K562 (cell line): ENCODE data around the gene GTF3C1. TPM values are rescaled to one million over a fixed set of nuclear protein-coding genes. Genes with fewer than 3 reads are reported as not detected.

Experiments
- ARID1B ChIP-seq: fragments of 450-650 bp; IDR thresholded peaks from 2 replicates; pipeline ENCODE4 v1.6.1; 2016; ENCODE audit warnings: antibody characterized with exemption, mild to moderate bottlenecking, inconsistent platforms
- BCL6 ChIP-seq: fragments of 250-450 bp; sonication (Bioruptor Pico); IDR thresholded peaks from 2 replicates; pipeline ENCODE4 v1.4.0; 2020
- CBFA2T3 ChIP-seq: fragments of 450-650 bp; IDR thresholded peaks from 2 replicates; pipeline ENCODE4 v1.6.1; 2017
- CTCF ChIP-seq, 3 experiments: IDR thresholded peaks in 2 of 3; conservative IDR thresholded peaks in 1 of 3; 2 replicates each; pipeline ENCODE4 v1.5.1; 2011 to 2012; ENCODE audit warnings: low read length in 3 of 3, mild to moderate bottlenecking in 3 of 3, control low read depth in 2 of 3, improper control_type of control experiment in 1 of 3, inconsistent platforms in 1 of 3, low read depth in 1 of 3, mixed read lengths in 1 of 3, moderate library complexity in 1 of 3; ENCODE audit not compliant: insufficient read depth in 2 of 3
- GATAD2B ChIP-seq: fragments of 450-650 bp; IDR thresholded peaks from 2 replicates; pipeline ENCODE4 v1.6.1; 2017; ENCODE audit warnings: mild to moderate bottlenecking, borderline replicate concordance
- HSF4 ChIP-seq: fragments of 250-450 bp; sonication (Bioruptor Pico); IDR thresholded peaks from 2 replicates; pipeline ENCODE4 v2.1.2; 2022; ENCODE audit warnings: mild to moderate bottlenecking, moderate library complexity, borderline replicate concordance
- KAT7 ChIP-seq: sonication (generic); formaldehyde crosslinking; IDR thresholded peaks from 2 replicates; pipeline ENCODE4 v1.8.0; 2022; ENCODE audit warnings: missing genetic modification reagents, mild to moderate bottlenecking, borderline replicate concordance
- LEF1 ChIP-seq: fragments of 450-650 bp; IDR thresholded peaks from 2 replicates; pipeline ENCODE4 v1.6.1; 2016; ENCODE audit warnings: mild to moderate bottlenecking
- MCM5 ChIP-seq: fragments of 450-650 bp; IDR thresholded peaks from 2 replicates; pipeline ENCODE4 v1.6.1; 2016; ENCODE audit warnings: low read depth
- MED1 ChIP-seq: sonication (generic); formaldehyde crosslinking; IDR thresholded peaks from 2 replicates; pipeline ENCODE4 v1.8.1; 2023; ENCODE audit warnings: missing genetic modification reagents, borderline replicate concordance
- MEF2D ChIP-seq: conservative IDR thresholded peaks from 2 replicates; pipeline ENCODE4 v1.6.1; 2016; ENCODE audit warnings: low read depth, missing genetic modification characterization, missing compliant biosample characterization
- MXI1 ChIP-seq: IDR thresholded peaks from 2 replicates; pipeline ENCODE4 v1.6.1; 2011; ENCODE audit warnings: low read depth, mild to moderate bottlenecking, improper control_type of control experiment, low read length
- MYNN ChIP-seq, 2 experiments: sonication (generic); formaldehyde crosslinking in 1 of 2; IDR thresholded peaks; 2 replicates each; pipeline versions ENCODE4 v1.5.0 to v1.6.1; 2016 to 2020; ENCODE audit warnings: antibody characterized with exemption in 1 of 2, missing genetic modification reagents in 1 of 2
- NBN ChIP-seq: fragments of 450-650 bp; IDR thresholded peaks from 2 replicates; pipeline ENCODE4 v1.6.1; 2016; ENCODE audit warnings: low read depth, mild to moderate bottlenecking
- POLR2H ChIP-seq: IDR thresholded peaks from 2 replicates; pipeline ENCODE4 v1.6.1; 2016; ENCODE audit warnings: missing genetic modification characterization, low read depth, mild to moderate bottlenecking, control low read depth, missing compliant biosample characterization, moderate library complexity
- PRMT5 ChIP-seq: sonication (generic); formaldehyde crosslinking; IDR thresholded peaks from 2 replicates; pipeline ENCODE4 v1.5.0; 2020; ENCODE audit warnings: missing genetic modification reagents
- RBM14 ChIP-seq: fragments of 200-400 bp; formaldehyde crosslinking; IDR thresholded peaks from 2 replicates; pipeline ENCODE4 v1.6.1; 2018; ENCODE audit warnings: low read depth, mild to moderate bottlenecking, low read length, moderate library complexity, borderline replicate concordance; ENCODE audit not compliant: insufficient read depth
- SREBF1 ChIP-seq: fragments of 150-350 bp; IDR thresholded peaks from 2 replicates; pipeline ENCODE4 v1.6.1; 2014; ENCODE audit warnings: antibody characterized with exemption, low read depth, low read length, borderline replicate concordance
- TRIM24 ChIP-seq, 2 experiments: fragments of 450-650 bp; IDR thresholded peaks; 2 replicates each; pipeline ENCODE4 v1.6.1; 2016
- ZNF316 ChIP-seq: fragments of 450-650 bp; IDR thresholded peaks from 2 replicates; pipeline ENCODE4 v1.6.1; 2016
- ZNF354B ChIP-seq: fragments of 250-450 bp; sonication (Bioruptor Pico); IDR thresholded peaks from 2 replicates; pipeline ENCODE4 v1.4.0; 2020
- ZNF384 ChIP-seq: IDR thresholded peaks from 2 replicates; pipeline ENCODE4 v1.6.1; 2012; ENCODE audit warnings: low read depth, low read length, improper control_type of control experiment
- ZNF695 ChIP-seq: fragments of 450-650 bp; formaldehyde crosslinking; IDR thresholded peaks from 2 replicates; pipeline ENCODE4 v1.4.0; 2020; ENCODE audit warnings: mild to moderate bottlenecking, moderate library complexity
- polyA plus RNA-seq, 8 experiments: library from polyadenylated mRNA; depleted of rRNA in 4 of 8; stranded (reverse) in 5 of 8; unstranded in 3 of 8; fragments of >200 nt; fragmentation: Nextera tagmentation in 2 of 8; fragmentation: Illumina TruSeq in 1 of 8; extraction: Ambion mirVana in 2 of 8; extraction: Trizol in 1 of 8; gene quantifications; 2 replicates each; pipeline versions ENCODE4 v1.2.1 to v1.2.3, GENCODE V29; 2011 to 2014; ENCODE audit warnings: inconsistent platforms in 1 of 8, missing spikeins in 1 of 8
- total RNA-seq, 7 experiments: library from RNA; depleted of rRNA in 6 of 7; stranded (reverse); fragments of >200 nt in 6 of 7; fragmentation: Illumina TruSeq in 2 of 7; extraction: Trizol in 2 of 7; gene quantifications; 2 replicates each; pipeline versions ENCODE4 v1.2.1 to v1.2.3, GENCODE V29; 2011 to 2021; ENCODE audit warnings: low replicate concordance in 1 of 7
- TF ChIP-seq, protein P1 (sequence below): IDR thresholded peaks from 3 replicates; pipeline ENCODE4 v1.6.1; 2011; ENCODE audit warnings: borderline replicate concordance, mild to moderate bottlenecking, moderate library complexity; ENCODE audit not compliant: insufficient read length; ENCODE audit errors: extremely low read depth

Gene GTF3C1
- total and polyA plus RNA-seq, 9 of the 15 experiments (the other 6 are each of a cell fraction or from before 2014, with no cell fraction given), result 0.72 to 63.6 (median 30.9) TPM

- TF ChIP-seq MXI1, result no peak
- TF ChIP-seq MED1 (CRISPR knock-in tag), result no peak
- TF ChIP-seq CBFA2T3, result peak; percentile 74
- no peak for TF ChIP-seq POLR2H (tag)
- TF ChIP-seq, protein P1, sequence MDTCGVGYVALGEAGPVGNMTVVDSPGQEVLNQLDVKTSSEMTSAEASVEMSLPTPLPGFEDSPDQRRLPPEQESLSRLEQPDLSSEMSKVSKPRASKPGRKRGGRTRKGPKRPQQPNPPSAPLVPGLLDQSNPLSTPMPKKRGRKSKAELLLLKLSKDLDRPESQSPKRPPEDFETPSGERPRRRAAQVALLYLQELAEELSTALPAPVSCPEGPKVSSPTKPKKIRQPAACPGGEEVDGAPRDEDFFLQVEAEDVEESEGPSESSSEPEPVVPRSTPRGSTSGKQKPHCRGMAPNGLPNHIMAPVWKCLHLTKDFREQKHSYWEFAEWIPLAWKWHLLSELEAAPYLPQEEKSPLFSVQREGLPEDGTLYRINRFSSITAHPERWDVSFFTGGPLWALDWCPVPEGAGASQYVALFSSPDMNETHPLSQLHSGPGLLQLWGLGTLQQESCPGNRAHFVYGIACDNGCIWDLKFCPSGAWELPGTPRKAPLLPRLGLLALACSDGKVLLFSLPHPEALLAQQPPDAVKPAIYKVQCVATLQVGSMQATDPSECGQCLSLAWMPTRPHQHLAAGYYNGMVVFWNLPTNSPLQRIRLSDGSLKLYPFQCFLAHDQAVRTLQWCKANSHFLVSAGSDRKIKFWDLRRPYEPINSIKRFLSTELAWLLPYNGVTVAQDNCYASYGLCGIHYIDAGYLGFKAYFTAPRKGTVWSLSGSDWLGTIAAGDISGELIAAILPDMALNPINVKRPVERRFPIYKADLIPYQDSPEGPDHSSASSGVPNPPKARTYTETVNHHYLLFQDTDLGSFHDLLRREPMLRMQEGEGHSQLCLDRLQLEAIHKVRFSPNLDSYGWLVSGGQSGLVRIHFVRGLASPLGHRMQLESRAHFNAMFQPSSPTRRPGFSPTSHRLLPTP, result no peak
- TF ChIP-seq ZNF384, result no peak
- TF ChIP-seq MYNN (IDR thresholded peaks at IDR 0.05), result 0 out of 2 replicates have a peak, but pooled peaks have one; percentile 49
- no peak for TF ChIP-seq MYNN (CRISPR knock-in tag; IDR thresholded peaks at IDR 0.05)
- no peak for TF ChIP-seq SREBF1
- peak in 1 of 2 experiments; percentile 22; a peak in 1 of 4 replicates for TF ChIP-seq TRIM24 (IDR thresholded peaks at IDR 0.05)
- TF ChIP-seq MEF2D (tag), result no peak; the same call in none of the 2 replicates
- no peak for TF ChIP-seq MCM5
- TF ChIP-seq BCL6 (CRISPR knock-in tag), result no peak
- no peak for TF ChIP-seq RBM14
- TF ChIP-seq LEF1, result peak; percentile 79; the same call in 1 of the 2 replicates
- peak in 1 of 3 experiments; percentile 23; a peak in 2 of 6 replicates for TF ChIP-seq CTCF (IDR thresholded peaks at IDR 0.05 in 2 of 3, conservative IDR thresholded peaks at IDR 0.05 in 1 of 3; ENCODE audit: insufficient read depth in 2 of 3, low read depth in 1 of 3, low read length in 3 of 3)
- TF ChIP-seq NBN, result no peak
- TF ChIP-seq ZNF316, result no peak
- no peak for TF ChIP-seq ZNF695 (CRISPR knock-in tag)
- peak; percentile 75 for TF ChIP-seq ARID1B
- no peak for TF ChIP-seq GATAD2B
- no peak for TF ChIP-seq PRMT5
- no peak for TF ChIP-seq ZNF354B
- TF ChIP-seq KAT7 (CRISPR knock-in tag), result no peak
- no peak for TF ChIP-seq HSF4 (CRISPR knock-in tag)
Measured at GRCh38 chr16:27470567-27471431, 78.9 kb downstream of the GTF3C1 start (continued).
